Activated CD4-positive, CD25-positive, alpha-beta regulatory T cell (primary cell): Measurements from ENCODE around the gene TUBA4B.
A peak's percentile ranks its signal among the peaks of the same experiment; 100 is the strongest.

Experiments used
- DNase-seq, 4 experiments: peaks; one replicate each; lab custom pipeline; 2025; lab: John Stamatoyannopoulos, UW

TUBA4B gene

GRCh38 chr2:219252900-219253752 is at the start of gene TUBA4B:
Gene TUBA4B, plus strand, starts transcription at chr2:219253243. Its CDS starts 165 bp downstream, at chr2:219253408.
- DNase-seq: peak in 2 of 4 experiments; percentile 18 to 23

GRCh38 chr2:219204425-219205164 is 48.4 kb upstream of the TUBA4B start:
- no peak for DNase-seq

- no peak for DNase-seq
Measured at GRCh38 chr2:219205165-219205538, 47.9 kb upstream of the TUBA4B start.

GRCh38 chr2:219205981-219206327 is 47.1 kb upstream of the TUBA4B start:
- no peak for DNase-seq

- DNase-seq: peak; percentile 89 to 96 (median 94)
Measured at GRCh38 chr2:219206328-219207133, 46.5 kb upstream of the TUBA4B start, which contains the start of gene ZFAND2B. Gene ZFAND2B, plus strand, starts transcription at chr2:219206782. Its CDS starts 206 bp downstream, at chr2:219206988.

GRCh38 chr2:219207134-219207883 is 45.7 kb upstream of the TUBA4B start:
- DNase-seq: no peak

- DNase-seq: no peak
Measured at GRCh38 chr2:219207884-219208740, 44.9 kb upstream of the TUBA4B start.

- DNase-seq: no peak
Measured at GRCh38 chr2:219209236-219210195, 43.5 kb upstream of the TUBA4B start.

GRCh38 chr2:219210196-219210885 is 42.7 kb upstream of the TUBA4B start:
- no peak for DNase-seq

GRCh38 chr2:219210886-219211362 is 42.1 kb upstream of the TUBA4B start:
- DNase-seq: no peak

- no peak for DNase-seq
Measured at GRCh38 chr2:219213026-219213415, 40.0 kb upstream of the TUBA4B start.

- DNase-seq: no peak
Measured at GRCh38 chr2:219213486-219214071, 39.5 kb upstream of the TUBA4B start.

GRCh38 chr2:219214141-219214540 is 38.9 kb upstream of the TUBA4B start:
- no peak for DNase-seq

- DNase-seq: no peak
Measured at GRCh38 chr2:219214786-219215185, 38.3 kb upstream of the TUBA4B start.

- no peak for DNase-seq
Measured at GRCh38 chr2:219215871-219216534, 37.0 kb upstream of the TUBA4B start.

GRCh38 chr2:219216535-219216915 is 36.5 kb upstream of the TUBA4B start:
- DNase-seq: no peak

- DNase-seq: no peak
Measured at GRCh38 chr2:219218217-219218731, 34.8 kb upstream of the TUBA4B start.
